ENCODE measurements around the gene PTPRM.

DNA sequence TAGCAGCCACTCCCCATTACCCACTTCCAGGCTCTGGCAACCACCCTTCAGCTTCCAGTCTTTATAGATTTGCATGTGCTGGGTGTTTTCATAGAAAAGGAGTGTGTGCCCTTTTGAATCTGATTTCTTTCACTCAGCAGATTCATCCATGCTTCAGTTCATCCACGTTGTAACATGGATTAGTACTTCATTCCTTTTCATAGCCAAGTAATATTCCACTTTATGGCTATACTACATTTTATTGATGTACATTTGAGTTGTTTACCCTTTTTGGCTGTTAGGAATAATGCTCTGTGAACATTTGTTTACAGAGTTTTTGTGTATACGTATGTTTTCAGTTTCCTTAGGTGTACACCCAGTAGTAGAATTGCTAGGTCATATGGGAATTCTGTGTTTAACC, 836.6 kb downstream of the PTPRM start:
- TF ChIP-seq, protein P1, sequence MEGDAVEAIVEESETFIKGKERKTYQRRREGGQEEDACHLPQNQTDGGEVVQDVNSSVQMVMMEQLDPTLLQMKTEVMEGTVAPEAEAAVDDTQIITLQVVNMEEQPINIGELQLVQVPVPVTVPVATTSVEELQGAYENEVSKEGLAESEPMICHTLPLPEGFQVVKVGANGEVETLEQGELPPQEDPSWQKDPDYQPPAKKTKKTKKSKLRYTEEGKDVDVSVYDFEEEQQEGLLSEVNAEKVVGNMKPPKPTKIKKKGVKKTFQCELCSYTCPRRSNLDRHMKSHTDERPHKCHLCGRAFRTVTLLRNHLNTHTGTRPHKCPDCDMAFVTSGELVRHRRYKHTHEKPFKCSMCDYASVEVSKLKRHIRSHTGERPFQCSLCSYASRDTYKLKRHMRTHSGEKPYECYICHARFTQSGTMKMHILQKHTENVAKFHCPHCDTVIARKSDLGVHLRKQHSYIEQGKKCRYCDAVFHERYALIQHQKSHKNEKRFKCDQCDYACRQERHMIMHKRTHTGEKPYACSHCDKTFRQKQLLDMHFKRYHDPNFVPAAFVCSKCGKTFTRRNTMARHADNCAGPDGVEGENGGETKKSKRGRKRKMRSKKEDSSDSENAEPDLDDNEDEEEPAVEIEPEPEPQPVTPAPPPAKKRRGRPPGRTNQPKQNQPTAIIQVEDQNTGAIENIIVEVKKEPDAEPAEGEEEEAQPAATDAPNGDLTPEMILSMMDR (IDR thresholded peaks at IDR 0.05; ENCODE audit: low read depth, low read length, poor library complexity, severe bottlenecking) = no peak
- TF ChIP-seq EZH2phosphoT487 (IDR thresholded peaks at IDR 0.05; ENCODE audit: borderline replicate concordance, low read length) = no peak
